HG02840 (cell line): ENCODE measurements around the gene KCNJ14.

Experiments
- ATAC-seq: cut with Tn5 transposase; IDR thresholded peaks from one replicate; pipeline ENCODE4 v1.9.1; 2021; ENCODE audit warnings: mild to moderate bottlenecking, moderate library complexity, moderate number of reproducible peaks; ENCODE audit not compliant: unreplicated experiment, low FRiP score

The KCNJ14 gene

DNA sequence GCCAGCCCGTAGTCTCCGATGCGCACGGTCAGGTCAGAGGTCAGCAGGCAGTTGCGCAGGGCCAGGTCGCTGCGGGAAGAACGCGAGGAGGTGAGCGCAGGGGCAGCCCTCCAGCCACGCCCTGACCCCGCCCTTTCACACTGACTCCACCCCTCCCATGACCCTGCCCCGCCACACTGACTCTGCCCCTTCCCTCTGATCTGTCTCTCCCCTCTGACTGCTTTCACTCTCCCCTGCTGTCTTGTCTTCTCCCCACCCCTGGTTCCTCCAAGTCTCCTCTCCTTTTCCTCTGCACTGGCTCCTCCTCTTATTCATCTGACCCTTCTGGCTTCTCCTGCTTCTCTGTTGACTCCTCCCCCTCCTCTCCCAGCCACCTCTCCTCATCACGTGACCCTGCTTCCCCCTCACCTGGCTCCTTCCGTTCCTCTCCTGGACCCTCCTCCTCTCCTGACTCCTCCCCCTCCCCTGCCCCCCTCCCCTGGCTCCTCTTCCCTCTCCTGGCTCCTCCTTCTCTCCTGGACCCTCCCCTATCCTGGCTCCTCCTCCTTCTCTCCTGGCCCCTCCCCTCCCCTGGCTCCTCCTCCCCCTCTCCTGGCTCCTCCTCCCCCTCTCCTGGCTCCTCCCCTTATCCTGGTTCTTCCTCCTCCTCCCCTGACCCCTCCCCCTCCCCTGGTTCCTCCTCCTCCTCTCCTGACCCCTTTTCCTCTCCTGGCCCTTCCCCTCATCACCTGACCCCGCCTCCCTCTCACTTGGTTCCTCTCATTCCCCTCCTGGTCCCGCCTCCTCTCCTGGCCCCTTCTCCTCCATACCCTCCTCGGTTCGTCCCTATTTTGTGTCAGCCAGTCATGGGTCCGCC lies 46.3 kb downstream of the KCNJ14 start:
- no peak for ATAC-seq

DNA sequence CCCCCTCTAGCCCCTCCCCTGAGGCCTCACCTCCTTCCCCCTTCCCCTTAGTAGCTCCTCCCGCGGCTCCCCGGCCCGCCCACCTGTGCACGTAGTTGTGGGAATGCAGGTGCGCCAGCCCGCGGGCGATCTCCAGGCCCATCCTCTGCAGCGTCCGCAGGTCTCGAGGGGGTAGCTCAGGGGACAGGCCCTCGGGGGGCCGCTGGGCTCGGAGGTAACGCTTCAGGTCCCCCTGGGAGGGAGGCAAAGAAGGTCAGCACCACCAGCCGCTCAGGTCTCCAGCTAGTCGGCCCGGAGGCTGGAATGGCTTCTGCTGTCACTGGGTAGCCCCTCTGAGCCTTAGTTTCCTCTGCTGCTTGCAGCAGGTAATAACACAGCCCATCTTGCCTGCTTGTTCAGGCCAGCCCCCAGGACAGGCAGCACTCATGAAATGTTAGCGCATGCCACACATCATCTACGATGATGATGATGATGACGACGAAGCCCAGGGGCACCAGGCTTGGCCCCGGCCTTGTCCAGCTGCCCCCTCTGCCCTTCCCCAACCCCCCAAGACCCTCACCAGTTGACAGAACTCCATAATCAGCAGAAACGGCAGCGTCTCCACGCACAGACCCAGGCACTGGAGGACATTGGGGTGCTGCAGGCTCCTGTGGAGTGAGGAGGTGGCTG lies 47.1 kb downstream of the KCNJ14 start:
- no peak for ATAC-seq

DNA sequence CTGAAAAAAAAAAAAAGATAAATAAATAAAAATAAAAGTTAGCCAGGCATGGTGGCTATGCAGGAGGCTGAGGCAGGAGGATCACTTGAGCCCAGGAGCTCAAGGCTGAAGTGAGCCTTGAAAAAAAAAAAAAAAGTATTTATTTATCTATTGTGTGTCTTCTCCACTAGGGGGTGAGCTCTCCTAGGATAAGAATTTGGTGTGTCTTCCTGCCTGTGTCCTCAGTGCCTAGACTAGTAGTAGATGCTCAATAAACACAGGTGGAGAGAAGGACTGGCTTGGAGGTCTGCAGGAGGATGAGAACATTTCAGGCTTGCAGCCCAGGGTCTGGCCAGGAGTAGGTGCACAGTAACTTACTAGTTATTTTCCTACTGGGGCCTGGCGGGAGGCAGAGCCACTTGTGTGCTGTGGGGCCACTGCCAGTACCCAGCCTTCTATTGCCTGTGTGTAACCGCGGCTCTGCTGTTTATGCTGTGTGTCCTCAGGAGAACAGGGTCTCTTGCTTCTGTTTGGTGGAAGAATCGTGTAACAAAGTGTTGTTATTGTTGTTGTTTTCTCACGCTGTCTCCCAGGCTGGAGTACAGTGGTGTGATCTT lies 50.9 kb downstream of the KCNJ14 start:
- no peak for ATAC-seq

DNA sequence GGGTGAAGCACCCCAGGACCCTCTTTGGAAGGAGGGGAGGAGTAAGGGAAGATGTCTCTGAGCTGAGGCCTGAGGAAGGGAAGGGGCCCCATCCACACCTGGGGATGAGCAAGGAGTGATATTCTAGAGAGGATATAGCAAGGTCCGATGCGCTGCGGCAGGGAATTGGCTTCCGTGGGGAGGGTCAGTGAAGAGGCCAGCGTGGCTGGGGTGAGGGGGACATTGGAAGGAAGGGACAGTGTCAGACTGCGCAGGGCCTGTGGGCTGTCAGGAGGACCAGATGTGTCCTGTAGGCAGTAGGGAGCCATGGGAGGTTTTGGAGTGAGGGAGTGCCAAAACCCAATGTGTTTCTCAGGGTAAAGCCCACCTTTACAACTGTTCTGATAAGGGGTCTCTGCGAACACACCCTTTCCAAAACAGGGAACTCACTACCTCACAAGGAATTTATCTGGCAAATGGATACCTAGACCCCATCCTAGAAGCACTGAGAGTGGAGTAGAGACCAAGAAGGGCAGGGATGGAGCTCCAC lies 52.6 kb downstream of the KCNJ14 start:
- no peak for ATAC-seq

DNA sequence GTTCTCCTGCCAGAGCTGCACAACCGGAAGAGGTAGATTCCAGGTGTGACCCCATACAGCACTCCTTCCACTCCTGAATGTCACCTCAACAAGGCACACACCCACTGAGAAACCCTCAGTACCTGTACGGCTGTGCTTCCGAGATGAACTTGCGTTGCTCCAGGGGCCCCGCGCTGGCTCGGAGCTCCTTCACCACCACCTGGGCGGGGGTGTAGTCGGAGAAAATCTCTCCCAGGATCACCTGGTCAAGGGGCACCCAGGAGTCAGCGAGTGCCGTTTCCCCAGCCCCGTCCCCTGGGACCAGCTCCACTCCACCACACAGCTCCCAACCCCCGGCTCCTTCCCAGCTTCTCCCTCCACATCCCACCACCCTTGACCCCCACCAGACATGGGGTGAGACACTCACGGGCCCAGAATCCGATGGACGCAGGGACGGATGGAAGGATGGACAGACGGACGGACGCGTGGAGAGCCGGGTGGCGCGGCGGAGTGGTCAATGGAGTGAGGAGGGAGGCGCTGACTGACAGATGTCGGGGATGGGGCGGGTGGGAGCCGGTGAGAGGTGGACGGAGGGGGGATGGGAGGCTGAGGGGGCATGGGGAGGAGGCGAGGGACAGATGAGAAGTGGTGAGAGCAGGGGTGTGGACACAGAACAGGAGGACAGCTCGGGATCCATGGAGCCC lies 53.5 kb downstream of the KCNJ14 start:
- no peak for ATAC-seq

DNA sequence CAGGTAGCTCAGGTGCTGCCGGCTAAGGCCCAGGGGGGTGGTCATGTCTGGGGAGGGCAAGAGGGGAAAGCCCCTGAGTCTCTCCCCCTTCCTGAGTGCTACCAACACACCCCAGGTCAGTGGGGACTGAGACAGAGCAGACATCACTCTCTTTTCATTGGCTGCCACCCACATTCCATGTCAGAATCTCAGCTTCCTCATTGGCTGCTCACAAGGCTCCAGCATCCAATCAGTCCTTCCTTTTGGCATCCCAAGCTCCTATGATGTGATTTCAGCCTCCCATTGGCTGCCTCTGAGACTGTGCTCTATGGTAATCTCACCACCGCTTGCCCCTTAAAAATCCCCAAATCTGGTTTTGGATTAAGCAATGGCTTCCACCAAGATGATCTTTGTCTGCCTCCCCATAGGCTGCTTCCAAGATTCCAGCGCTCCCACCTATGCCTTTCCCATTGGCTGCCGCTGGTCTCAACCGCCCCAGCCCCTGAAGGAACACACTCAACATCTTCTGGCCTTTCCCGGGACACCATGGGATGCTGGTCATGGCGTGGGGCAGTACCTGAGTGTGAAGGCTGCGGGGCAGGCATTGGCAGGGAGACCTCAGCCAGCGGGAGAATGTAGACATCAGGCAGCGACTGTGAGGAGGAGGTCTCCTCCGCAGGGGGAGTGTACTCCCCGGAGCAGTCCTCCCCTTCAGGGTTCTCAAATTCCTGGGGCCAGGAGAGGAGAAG lies 54.3 kb downstream of the KCNJ14 start:
- no peak for ATAC-seq

DNA sequence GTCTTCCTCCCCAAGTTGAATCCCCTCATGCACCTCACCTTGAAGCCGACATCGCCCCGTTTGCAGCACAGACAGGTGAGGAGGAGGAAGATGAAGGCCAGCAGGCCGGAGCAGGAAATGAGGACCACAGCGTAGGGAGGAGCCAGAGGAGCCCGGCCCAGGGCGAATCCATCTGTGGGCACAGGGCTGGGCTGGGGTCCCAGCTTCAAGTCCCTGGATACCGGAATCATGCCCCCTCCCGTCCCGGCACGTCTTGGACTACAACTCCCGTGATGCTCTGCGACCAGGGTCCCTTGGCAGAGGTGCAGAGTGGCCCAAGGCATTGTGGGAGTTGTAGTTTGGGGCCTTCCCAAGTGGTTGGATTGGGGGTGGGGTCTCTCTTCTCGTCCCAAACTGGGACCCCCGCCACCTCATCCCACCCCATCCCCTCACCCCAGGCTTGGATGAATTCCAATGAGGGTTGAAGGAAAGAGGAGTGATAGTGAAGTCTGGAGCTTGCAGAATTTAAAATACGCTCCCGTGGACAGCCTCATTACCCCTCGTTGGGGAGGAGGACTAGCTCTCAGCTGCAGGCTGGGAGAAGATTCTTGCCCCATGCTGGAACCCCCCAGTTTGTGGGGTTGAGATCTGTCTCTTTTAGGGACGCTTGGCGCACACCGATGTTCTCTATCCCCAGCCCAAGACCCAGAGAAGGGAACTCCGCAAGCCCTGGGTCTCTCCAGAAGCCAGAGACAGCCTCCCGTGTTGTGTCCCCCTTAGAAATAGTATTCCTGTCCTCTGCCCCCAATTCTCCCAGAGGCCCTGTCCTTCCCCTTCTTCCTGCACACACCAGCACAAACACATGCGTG lies 55.3 kb downstream of the KCNJ14 start:
- ATAC-seq = no peak

DNA sequence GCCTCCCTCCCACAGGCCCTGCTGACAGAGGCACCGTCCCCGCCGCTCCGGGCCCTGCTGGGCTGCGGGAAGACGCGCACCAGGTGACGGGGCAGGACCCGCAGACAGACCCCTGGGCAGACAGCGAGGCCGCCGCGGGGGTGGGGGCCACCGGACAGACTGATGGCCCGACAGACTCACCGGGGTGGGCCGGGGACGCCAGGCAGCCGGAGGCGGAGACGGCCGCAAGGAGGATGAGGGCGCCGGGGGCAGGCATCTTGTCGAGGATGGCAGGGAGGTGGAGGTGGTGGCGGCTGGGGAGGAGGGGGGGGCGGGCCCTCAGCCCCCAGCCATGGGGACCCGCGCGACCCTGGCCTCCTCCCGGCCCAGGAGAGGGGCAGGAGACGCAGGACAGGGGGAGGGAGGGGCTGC lies 56.0 kb downstream of the KCNJ14 start:
- ATAC-seq = no peak

DNA sequence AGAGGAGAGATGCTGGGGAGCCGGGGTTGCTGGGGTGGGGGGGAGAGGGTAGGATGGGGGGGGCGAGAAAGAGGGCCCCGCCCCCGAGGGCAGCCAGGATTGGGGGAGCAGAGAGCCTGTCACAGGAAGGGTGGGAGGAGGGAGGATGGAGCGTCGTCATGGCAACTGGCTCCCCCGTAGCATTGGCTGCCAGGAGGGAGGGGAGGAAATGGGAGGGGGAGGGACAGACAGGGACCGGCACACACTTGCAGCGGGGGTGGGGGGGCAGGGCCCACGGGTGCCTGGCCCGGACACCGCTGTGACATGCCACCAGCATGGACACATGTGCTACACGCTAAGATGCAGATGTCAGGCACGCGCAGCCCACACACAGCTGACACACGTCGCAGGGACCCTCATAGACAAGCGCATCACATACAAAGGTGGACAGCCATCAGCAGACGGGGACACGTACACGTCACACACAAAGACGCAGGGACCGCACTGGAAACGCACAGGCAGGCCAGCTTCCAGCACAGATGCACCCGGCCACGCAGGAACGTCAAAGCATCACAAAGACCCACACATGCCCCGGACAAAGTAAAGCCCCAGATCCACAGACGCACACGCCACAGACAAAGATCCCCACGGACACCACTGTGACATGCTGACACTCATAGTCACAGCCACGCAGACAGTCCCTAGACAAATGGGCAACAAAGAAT lies 56.6 kb downstream of the KCNJ14 start, which contains the start of gene LMTK3:
Gene LMTK3 (minus strand): TSS at position 36 of the 704 bp plus-strand sequence. CDS start 259 bp downstream, outside the sequence.
- ATAC-seq = no peak

DNA sequence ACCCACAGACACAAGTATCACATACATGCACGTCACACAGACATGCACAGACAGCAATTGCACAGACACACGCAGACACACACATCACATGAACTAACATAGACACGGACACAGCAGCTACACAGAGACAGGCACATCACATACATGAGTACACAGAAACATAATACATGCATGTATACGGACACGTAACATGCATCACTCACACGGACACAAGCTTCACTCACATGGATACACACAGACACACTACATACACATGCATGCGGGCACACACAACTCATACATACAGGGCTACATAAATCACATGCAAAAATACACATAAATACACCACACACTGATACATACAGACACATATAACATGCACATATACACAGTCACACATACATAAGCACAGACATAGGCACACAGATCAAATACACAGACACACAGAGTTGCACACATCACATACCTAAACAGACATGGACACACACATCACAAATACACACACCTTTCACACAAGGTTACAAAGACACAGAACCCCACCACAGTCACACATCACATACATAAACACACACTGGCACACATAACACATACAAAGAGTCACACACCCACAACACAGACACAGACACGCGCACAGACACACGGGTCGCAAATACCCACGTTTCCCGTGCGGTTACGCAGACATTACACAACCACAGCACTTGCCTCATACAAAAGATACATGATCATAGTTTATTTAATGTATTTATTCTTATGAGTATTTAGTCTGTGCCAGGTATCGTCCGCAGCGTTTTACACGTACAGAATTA lies 57.3 kb downstream of the KCNJ14 start:
- ATAC-seq = no peak

DNA sequence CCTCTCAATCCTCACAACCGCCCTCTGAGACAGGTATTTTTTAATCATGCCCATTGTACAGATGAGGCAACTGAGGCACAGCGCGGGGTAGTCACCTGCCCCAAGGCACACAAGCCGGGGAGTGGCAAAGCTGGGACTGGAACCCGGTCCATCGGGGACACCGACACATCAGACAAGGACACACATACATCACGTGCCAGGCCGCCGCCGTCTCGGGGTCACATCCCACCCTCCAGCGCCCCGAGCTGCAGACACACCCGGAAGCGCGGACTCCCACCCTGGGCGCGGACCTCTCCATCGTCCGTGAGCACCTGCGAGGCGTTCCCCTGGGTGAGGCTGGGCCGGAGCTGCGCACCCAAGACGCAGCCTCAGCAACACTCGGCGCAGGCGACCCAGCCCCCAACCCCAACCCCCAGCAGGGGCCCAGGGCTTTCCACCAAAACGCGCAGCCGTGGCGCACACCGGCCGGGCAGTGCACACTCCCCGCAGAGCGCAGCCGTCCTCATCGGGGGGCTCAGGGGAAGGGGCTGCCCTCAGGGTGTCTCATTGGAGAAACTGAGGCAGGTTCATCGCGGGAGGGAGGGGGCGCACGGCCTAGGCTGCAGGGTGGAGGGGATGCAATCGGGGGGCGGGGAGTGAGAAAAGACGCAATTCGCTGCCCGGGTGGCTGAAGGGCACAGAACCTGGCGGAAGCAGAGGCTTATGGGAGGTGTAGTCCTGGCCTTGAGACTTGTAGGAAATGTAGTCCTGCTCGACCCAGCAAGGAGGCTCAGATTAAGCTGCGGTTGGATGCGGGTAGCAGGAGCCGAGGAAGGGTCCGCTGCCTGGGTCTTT lies 58.1 kb downstream of the KCNJ14 start:
- ATAC-seq = no peak

DNA sequence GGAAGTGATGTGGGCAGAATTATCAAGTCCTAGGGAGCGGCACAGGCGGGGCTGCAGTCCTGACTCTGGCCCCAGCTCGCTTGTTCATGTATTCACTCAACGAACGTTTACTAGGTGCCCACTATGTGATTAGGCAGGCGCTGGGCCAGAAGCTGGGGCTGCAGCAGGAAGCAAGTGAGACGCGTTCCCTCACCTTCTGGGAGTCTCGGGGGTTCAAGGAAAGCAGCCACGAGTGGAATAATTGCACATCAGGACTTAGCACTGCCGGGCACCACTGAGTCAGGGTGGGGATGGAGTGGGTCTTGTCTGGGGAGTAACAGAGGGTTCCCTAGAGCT lies 58.7 kb downstream of the KCNJ14 start:
- ATAC-seq = no peak

DNA sequence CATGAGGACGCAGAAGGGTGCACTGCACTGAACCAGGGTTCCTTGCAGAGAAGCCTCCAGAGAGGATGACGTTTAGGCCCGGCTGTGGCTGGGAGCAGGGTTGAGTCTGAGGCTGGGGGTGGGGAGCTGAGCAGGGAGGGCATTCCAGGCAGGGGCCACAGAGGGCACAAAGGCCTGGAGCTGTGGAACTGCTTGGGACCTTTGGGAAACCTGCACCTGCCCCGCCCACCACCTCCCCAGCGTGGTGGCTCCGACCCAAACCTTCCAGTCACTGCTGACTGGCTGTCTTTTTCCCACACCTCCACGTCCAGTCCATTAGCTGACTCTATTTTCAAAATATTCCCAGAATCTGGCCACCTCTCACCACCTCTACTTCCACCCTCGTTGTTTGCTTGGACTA lies 61.2 kb downstream of the KCNJ14 start:
- ATAC-seq = no peak
